ENCODE results near the gene SNAP47. TPM values are rescaled to one million over a fixed set of nuclear protein-coding genes. Genes with fewer than 3 reads are reported as not detected.

Gene SNAP47
- total RNA-seq, 1 experiment from 2014 or later: 39.4 TPM

DNA sequence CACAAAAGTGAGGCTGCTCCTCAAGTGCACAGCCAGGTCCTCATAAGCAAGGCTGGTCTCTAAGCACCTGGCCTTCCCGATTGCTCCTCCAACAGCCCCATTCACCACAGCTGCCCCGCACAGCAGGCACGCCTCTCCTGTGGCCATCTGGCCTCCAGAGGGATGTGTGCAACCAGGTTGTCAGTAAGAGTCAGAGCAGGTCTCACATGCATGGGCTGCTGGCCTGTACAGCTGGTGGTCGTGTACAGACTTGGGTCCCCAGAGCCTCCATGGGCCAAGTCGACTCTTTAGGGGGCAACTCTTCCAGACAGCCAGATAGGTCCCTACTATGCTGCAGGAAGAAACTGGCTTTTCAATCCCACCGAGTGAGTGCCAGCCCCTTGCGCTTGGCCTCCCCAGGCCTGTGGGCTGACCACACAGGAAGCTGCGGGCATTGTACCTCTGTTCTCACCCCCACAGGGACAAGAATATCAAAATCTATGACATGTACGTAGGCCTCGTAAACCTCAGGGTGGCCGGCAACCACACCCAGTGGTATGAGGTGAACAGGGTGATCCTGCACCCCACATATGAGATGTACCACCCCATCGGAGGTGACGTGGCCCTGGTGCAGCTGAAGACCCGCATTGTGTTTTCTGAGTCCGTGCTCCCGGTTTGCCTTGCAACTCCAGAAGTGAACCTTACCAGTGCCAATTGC is 81.7 kb downstream of the SNAP47 start:
- Mint-ChIP-seq H3K4me1 (ENCODE audit: low read depth, unreplicated experiment) (no peaks in the 10 kb centered on the region), H3K27me3 (ENCODE audit: unreplicated experiment) (no peaks in the 10 kb centered on the region), H3K4me3 (ENCODE audit: low read depth, unreplicated experiment) (no peak overlapping the region), H3K27ac (ENCODE audit: unreplicated experiment) (no peak overlapping the region), H3K36me3 (ENCODE audit: insufficient read depth, unreplicated experiment) (no peaks in the 10 kb centered on the region), H3K9me3 (ENCODE audit: low read depth, unreplicated experiment) (peaks cover 11% of the 10 kb centered on the region)
- DNase-seq: no peak
- intact Hi-C loops (cut with micrococcal nuclease; ENCODE audit: unreplicated experiment): no loop called here
- CTCF ChIA-PET: no interaction called here
- BruUV-seq (replicated peaks): no TSS peak
- TF ChIP-seq, protein P1, sequence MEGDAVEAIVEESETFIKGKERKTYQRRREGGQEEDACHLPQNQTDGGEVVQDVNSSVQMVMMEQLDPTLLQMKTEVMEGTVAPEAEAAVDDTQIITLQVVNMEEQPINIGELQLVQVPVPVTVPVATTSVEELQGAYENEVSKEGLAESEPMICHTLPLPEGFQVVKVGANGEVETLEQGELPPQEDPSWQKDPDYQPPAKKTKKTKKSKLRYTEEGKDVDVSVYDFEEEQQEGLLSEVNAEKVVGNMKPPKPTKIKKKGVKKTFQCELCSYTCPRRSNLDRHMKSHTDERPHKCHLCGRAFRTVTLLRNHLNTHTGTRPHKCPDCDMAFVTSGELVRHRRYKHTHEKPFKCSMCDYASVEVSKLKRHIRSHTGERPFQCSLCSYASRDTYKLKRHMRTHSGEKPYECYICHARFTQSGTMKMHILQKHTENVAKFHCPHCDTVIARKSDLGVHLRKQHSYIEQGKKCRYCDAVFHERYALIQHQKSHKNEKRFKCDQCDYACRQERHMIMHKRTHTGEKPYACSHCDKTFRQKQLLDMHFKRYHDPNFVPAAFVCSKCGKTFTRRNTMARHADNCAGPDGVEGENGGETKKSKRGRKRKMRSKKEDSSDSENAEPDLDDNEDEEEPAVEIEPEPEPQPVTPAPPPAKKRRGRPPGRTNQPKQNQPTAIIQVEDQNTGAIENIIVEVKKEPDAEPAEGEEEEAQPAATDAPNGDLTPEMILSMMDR (IDR thresholded peaks at IDR 0.05; ENCODE audit: unreplicated experiment): no peak

DNA sequence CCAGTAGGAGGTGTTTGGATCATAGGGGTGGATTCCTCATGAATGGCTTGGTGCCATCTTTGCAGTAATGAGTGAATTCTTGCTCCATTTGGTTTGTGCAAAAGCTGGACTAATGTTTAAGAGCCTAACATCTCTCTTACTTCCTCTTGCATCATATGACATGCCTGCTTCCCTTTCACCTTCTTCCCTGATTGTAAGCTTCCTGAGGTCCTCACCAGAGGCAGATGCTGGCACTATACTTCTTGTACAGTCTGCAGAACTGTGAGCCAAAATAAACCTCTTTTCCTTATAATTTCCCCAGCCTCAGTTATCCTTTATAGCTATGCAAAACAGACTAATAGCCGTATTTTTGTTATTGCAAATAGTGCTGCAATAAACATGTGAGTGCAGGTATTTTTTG is 88.3 kb downstream of the SNAP47 start:
- BruUV-seq (replicated peaks): no TSS peak
- Mint-ChIP-seq H3K9me3 (ENCODE audit: low read depth, unreplicated experiment) (peaks cover 6% of the 10 kb centered on the region), H3K36me3 (ENCODE audit: insufficient read depth, unreplicated experiment) (no peaks in the 10 kb centered on the region), H3K4me1 (ENCODE audit: low read depth, unreplicated experiment) (no peaks in the 10 kb centered on the region), H3K27ac (ENCODE audit: unreplicated experiment) (no peak overlapping the region), H3K4me3 (ENCODE audit: low read depth, unreplicated experiment) (no peak overlapping the region), H3K27me3 (ENCODE audit: unreplicated experiment) (no peaks in the 10 kb centered on the region)
- CTCF ChIA-PET: interaction anchor here (0.6 kb wide), 1 partner anchor 628 kb away, joined by 4 read pairs; no protein-coding TSS in a partner anchor
- no peak for DNase-seq
- intact Hi-C loops (cut with micrococcal nuclease; ENCODE audit: unreplicated experiment): no loop called here
- TF ChIP-seq, protein P1 (IDR thresholded peaks at IDR 0.05; ENCODE audit: unreplicated experiment): no peak

DNA sequence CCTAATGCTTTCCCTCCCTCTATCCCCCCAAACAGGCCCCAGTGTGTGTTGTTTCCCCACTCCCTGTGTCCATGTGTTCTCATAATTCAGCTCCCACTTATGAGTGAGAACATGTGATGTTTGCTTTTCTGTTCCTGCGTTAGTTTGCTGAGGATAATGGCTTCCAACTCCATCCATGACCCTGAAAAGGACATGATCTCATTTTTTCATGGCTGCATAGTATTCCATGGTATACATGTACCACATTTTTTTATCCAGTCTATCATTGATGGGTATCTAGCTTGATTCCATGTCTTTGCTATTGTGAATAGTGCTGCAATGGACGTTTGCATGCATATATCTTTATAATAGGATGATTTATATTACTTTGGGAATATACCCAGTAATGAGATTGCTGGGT is 89.0 kb downstream of the SNAP47 start:
- TF ChIP-seq, protein P1 (IDR thresholded peaks at IDR 0.05; ENCODE audit: unreplicated experiment): no peak
- Mint-ChIP-seq H3K4me1 (ENCODE audit: low read depth, unreplicated experiment) (no peaks in the 10 kb centered on the region), H3K36me3 (ENCODE audit: insufficient read depth, unreplicated experiment) (no peaks in the 10 kb centered on the region), H3K4me3 (ENCODE audit: low read depth, unreplicated experiment) (no peak overlapping the region), H3K27me3 (ENCODE audit: unreplicated experiment) (no peaks in the 10 kb centered on the region), H3K9me3 (ENCODE audit: low read depth, unreplicated experiment) (peaks cover 6% of the 10 kb centered on the region), H3K27ac (ENCODE audit: unreplicated experiment) (no peak overlapping the region)
- intact Hi-C loops (cut with micrococcal nuclease; ENCODE audit: unreplicated experiment): no loop called here
- no TSS peak for BruUV-seq (replicated peaks)
- no peak for DNase-seq
- CTCF ChIA-PET: interaction anchor here (0.6 kb wide), 1 partner anchor 628 kb away, joined by 4 read pairs; no protein-coding TSS in a partner anchor

DNA sequence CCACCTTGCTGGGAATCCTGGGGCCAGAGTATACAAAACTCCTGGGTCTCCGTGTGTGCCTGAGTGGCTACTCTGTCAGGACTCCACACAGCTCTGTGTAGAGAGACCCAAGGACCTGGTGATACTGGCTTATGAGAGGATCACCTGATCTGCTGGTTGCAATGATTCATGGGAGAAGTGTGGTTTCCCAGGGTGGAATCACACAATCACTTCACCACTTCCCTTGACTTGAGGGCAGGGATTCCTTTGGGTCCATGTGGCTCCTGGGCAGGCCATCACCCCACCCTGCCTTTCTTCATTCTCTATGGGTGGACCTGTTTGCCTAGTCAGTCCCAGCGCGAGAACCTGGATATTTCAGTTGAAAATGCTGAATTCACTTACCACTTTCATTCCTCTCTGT is 93.6 kb downstream of the SNAP47 start:
- no peaks in the 10 kb centered on the region for H3K36me3 Mint-ChIP-seq (ENCODE audit: insufficient read depth, unreplicated experiment)
- H3K4me1 Mint-ChIP-seq (ENCODE audit: low read depth, unreplicated experiment): no peaks in the 10 kb centered on the region
- H3K27ac Mint-ChIP-seq (ENCODE audit: unreplicated experiment): no peak overlapping the region
- H3K9me3 Mint-ChIP-seq (ENCODE audit: low read depth, unreplicated experiment): peaks cover 4% of the 10 kb centered on the region
- TF ChIP-seq, protein P1 (IDR thresholded peaks at IDR 0.05; ENCODE audit: unreplicated experiment): no peak
- H3K27me3 Mint-ChIP-seq (ENCODE audit: unreplicated experiment): no peaks in the 10 kb centered on the region
- no peak for DNase-seq
- CTCF ChIA-PET: no interaction called here
- BruUV-seq (replicated peaks): no TSS peak
- H3K4me3 Mint-ChIP-seq (ENCODE audit: low read depth, unreplicated experiment): no peak overlapping the region
- intact Hi-C loops (cut with micrococcal nuclease; ENCODE audit: unreplicated experiment): no loop called here

Other genes starting within 250 kb of the SNAP47 start
- 6.5 and 7.0 TPM in 2 replicates for gene ZNF678, start 171.9 kb upstream of the SNAP47 start, total RNA-seq (2022)
- gene JMJD4, start 133 bp upstream of the SNAP47 start, total RNA-seq (2022): 37.8 and 40.0 TPM in 2 replicates
- gene PRSS38, start 80.2 kb downstream of the SNAP47 start, total RNA-seq (2022): not detected in 2 replicates
- 0.24 and 0.37 TPM in 2 replicates for gene WNT9A, start 212.5 kb downstream of the SNAP47 start, total RNA-seq (2022)

Data from Calu3 (cell line).